HepG2 (cell line): Measurements from ENCODE around the gene METTL23. TPM values are rescaled to one million over a fixed set of nuclear protein-coding genes. Genes with fewer than 3 reads are reported as not detected.
A peak's percentile ranks its signal among the peaks of the same experiment; 100 is the strongest.

Experiments
- ATF4 ChIP-seq, 2 experiments: fragments of 450-650 bp in 1 of 2; sonication (generic) in 1 of 2; formaldehyde crosslinking; IDR thresholded peaks; 2 replicates each; pipeline versions ENCODE4 v1.5.0 to v1.8.0; 2020 to 2022; ENCODE audit warnings: mild to moderate bottlenecking in 1 of 2, missing genetic modification reagents in 1 of 2
- GATAD2A ChIP-seq: IDR thresholded peaks from 2 replicates; pipeline ENCODE4 v1.6.1; 2016
- IKZF5 ChIP-seq: IDR thresholded peaks from 2 replicates; pipeline ENCODE4 v1.6.1; 2018; ENCODE audit warnings: missing genetic modification reagents, mild to moderate bottlenecking, missing compliant biosample characterization
- MATR3 ChIP-seq: sonication (generic); formaldehyde crosslinking; IDR thresholded peaks from 2 replicates; pipeline ENCODE4 v1.4.0; 2020; ENCODE audit warnings: missing genetic modification reagents
- RAD21 ChIP-seq: fragments of 450-650 bp; formaldehyde crosslinking; IDR thresholded peaks from 2 replicates; pipeline ENCODE4 v1.5.0; 2020; ENCODE audit warnings: mild to moderate bottlenecking
- RNF2 ChIP-seq: fragments of 450-650 bp; conservative IDR thresholded peaks from 2 replicates; pipeline ENCODE4 v1.6.1; 2016; ENCODE audit warnings: low read depth
- SNAPC5 ChIP-seq: sonication (generic); formaldehyde crosslinking; IDR thresholded peaks from 2 replicates; pipeline ENCODE4 v1.8.1; 2023; ENCODE audit warnings: mild to moderate bottlenecking, missing genetic modification reagents, borderline replicate concordance
- ZBTB20 ChIP-seq: sonication (generic); formaldehyde crosslinking; IDR thresholded peaks from 2 replicates; pipeline ENCODE4 v1.8.1; 2023; ENCODE audit warnings: missing genetic modification reagents, low read depth, mild to moderate bottlenecking, borderline replicate concordance
- ZNF251 ChIP-seq: sonication (generic); formaldehyde crosslinking; IDR thresholded peaks from 2 replicates; pipeline ENCODE4 v1.9.0; 2021; ENCODE audit warnings: mild to moderate bottlenecking, missing genetic modification reagents
- ZNF543 ChIP-seq: sonication (generic); formaldehyde crosslinking; IDR thresholded peaks from 2 replicates; pipeline ENCODE4 v1.4.0; 2020; ENCODE audit warnings: mild to moderate bottlenecking, missing genetic modification reagents
- ZNF549 ChIP-seq: sonication (generic); formaldehyde crosslinking; IDR thresholded peaks from 2 replicates; pipeline ENCODE4 v1.5.0; 2020; ENCODE audit warnings: missing genetic modification reagents
- ZZZ3 ChIP-seq: sonication (generic); formaldehyde crosslinking; IDR thresholded peaks from 2 replicates; pipeline ENCODE4 v1.4.0; 2020; ENCODE audit warnings: missing genetic modification reagents, mild to moderate bottlenecking, borderline replicate concordance
- polyA plus RNA-seq, 8 experiments: library from polyadenylated mRNA; depleted of rRNA in 3 of 8; stranded (reverse) in 7 of 8; unstranded in 1 of 8; fragments of >200 nt; fragmentation: Illumina TruSeq in 4 of 8; extraction: Trizol in 4 of 8; gene quantifications; 2 replicates each; pipeline versions ENCODE4 v1.2.1 to v1.2.3, GENCODE V29; 2011 to 2016; ENCODE audit warnings: low read depth in 4 of 8, missing spikeins in 1 of 8, mixed read lengths in 1 of 8; ENCODE audit not compliant: insufficient read depth in 1 of 8
- total RNA-seq, 5 experiments: library from RNA; depleted of rRNA; stranded (reverse); fragments of >200 nt; fragmentation: Illumina TruSeq; extraction: Trizol; gene quantifications; 2 replicates each; pipeline ENCODE4 v1.2.3, GENCODE V29; 2016; ENCODE audit warnings: low read depth in 1 of 5
- TF ChIP-seq, protein P1 (sequence below): sonication (generic); formaldehyde crosslinking; IDR thresholded peaks from 2 replicates; pipeline ENCODE4 v1.8.1; 2023; ENCODE audit warnings: mild to moderate bottlenecking, missing genetic modification reagents
- TF ChIP-seq, protein P2 (sequence below): sonication (generic); formaldehyde crosslinking; IDR thresholded peaks from 2 replicates; pipeline ENCODE4 v1.4.0; 2020; ENCODE audit warnings: missing genetic modification reagents, borderline replicate concordance
- TF ChIP-seq, protein P3 (sequence below): sonication (generic); formaldehyde crosslinking; IDR thresholded peaks from 2 replicates; pipeline ENCODE4 v1.4.0; 2020; ENCODE audit warnings: missing genetic modification reagents, low read depth, mild to moderate bottlenecking, borderline replicate concordance
- TF ChIP-seq, protein P4 (sequence below): sonication (generic); formaldehyde crosslinking; IDR thresholded peaks from 2 replicates; pipeline ENCODE4 v1.9.0; 2022; ENCODE audit warnings: low read depth, missing genetic modification reagents
- TF ChIP-seq, protein P5 (sequence below), 2 experiments: sonication (generic) in 1 of 2; formaldehyde crosslinking in 1 of 2; IDR thresholded peaks; 2 replicates each; pipeline versions ENCODE4 v1.5.1 to v1.6.1; 2011 to 2020; ENCODE audit warnings: borderline replicate concordance in 1 of 2, low read depth in 1 of 2, low read length in 1 of 2, mild to moderate bottlenecking in 1 of 2, missing genetic modification reagents in 1 of 2, moderate library complexity in 1 of 2

METTL23 gene
- total and polyA plus RNA-seq, 2 of the 13 experiments (the other 11 are each of a cell fraction or from before 2014, with no cell fraction given), result 39.9 to 104 TPM

DNA sequence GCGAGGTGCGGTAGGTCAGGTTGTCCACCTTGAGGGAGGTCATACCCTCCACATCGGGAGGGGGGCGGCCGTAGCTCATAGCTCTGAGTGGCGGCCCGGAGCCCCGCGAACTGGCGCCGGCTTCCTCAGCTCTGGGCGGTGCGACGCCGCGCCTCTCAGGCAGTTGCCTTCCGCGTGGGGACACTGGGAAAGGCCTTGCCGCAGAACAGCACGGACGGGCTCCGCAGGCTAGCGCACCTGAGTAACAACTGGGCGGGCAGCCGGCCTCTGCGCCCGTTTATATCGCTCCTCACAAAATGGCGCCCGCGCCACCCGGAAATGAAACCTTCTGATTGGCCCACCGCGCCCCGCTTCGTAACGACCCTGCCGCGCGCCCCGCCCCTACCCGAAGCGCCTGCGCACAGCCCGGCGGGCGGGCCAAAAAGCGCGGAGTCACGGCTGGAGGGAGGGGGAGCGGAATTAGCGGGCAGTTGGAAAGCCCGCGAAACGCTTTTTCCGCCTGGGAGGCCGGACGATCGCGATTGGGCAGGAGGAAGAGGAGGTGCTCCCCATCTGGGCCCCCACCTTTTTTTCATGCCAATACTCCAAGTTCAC is 10.5 kb downstream of the METTL23 start, which contains the start of gene SRSF2 (continued):
- no peak for TF ChIP-seq SNAPC5
- no peak for TF ChIP-seq MATR3 (CRISPR knock-in tag)
- peak; percentile 63 for TF ChIP-seq RAD21 (CRISPR knock-in tag)
- 0 out of 2 replicates have a peak, but pooled peaks have one; percentile 65 for TF ChIP-seq ZZZ3
- TF ChIP-seq, protein P1, sequence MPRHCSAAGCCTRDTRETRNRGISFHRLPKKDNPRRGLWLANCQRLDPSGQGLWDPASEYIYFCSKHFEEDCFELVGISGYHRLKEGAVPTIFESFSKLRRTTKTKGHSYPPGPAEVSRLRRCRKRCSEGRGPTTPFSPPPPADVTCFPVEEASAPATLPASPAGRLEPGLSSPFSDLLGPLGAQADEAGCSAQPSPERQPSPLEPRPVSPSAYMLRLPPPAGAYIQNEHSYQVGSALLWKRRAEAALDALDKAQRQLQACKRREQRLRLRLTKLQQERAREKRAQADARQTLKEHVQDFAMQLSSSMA (CRISPR knock-in tag), result peak; percentile 91
- TF ChIP-seq ZBTB20 (CRISPR knock-in tag), result peak; percentile 66
- TF ChIP-seq ATF4 (CRISPR knock-in tag; IDR thresholded peaks at IDR 0.05), result peak in 1 of 2 experiments; percentile 76; a peak in 2 of 4 replicates
- TF ChIP-seq, protein P2, sequence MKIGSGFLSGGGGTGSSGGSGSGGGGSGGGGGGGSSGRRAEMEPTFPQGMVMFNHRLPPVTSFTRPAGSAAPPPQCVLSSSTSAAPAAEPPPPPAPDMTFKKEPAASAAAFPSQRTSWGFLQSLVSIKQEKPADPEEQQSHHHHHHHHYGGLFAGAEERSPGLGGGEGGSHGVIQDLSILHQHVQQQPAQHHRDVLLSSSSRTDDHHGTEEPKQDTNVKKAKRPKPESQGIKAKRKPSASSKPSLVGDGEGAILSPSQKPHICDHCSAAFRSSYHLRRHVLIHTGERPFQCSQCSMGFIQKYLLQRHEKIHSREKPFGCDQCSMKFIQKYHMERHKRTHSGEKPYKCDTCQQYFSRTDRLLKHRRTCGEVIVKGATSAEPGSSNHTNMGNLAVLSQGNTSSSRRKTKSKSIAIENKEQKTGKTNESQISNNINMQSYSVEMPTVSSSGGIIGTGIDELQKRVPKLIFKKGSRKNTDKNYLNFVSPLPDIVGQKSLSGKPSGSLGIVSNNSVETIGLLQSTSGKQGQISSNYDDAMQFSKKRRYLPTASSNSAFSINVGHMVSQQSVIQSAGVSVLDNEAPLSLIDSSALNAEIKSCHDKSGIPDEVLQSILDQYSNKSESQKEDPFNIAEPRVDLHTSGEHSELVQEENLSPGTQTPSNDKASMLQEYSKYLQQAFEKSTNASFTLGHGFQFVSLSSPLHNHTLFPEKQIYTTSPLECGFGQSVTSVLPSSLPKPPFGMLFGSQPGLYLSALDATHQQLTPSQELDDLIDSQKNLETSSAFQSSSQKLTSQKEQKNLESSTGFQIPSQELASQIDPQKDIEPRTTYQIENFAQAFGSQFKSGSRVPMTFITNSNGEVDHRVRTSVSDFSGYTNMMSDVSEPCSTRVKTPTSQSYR, result no peak
- peak; percentile 88; the same call in 1 of the 2 replicates for TF ChIP-seq ZNF549 (CRISPR knock-in tag)
- peak; percentile 92 for TF ChIP-seq IKZF5 (CRISPR knock-in tag)
- peak; percentile 60 for TF ChIP-seq GATAD2A (CRISPR knock-in tag)
- TF ChIP-seq ZNF251 (CRISPR knock-in tag), result no peak
- TF ChIP-seq, protein P3, sequence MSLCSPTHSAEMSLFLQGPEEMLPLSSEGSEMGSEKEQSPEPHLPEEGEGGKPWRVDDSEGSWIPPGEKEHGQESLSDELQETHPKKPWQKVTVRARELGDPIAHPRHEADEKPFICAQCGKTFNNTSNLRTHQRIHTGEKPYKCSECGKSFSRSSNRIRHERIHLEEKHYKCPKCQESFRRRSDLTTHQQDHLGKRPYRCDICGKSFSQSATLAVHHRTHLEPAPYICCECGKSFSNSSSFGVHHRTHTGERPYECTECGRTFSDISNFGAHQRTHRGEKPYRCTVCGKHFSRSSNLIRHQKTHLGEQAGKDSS, result no peak; the same call in 1 of the 2 replicates
- peak; percentile 67; the same call in 1 of the 2 replicates for TF ChIP-seq ZNF543 (CRISPR knock-in tag)
- peak; percentile 41; the same call in 1 of the 2 replicates for TF ChIP-seq RNF2
- TF ChIP-seq, protein P4, sequence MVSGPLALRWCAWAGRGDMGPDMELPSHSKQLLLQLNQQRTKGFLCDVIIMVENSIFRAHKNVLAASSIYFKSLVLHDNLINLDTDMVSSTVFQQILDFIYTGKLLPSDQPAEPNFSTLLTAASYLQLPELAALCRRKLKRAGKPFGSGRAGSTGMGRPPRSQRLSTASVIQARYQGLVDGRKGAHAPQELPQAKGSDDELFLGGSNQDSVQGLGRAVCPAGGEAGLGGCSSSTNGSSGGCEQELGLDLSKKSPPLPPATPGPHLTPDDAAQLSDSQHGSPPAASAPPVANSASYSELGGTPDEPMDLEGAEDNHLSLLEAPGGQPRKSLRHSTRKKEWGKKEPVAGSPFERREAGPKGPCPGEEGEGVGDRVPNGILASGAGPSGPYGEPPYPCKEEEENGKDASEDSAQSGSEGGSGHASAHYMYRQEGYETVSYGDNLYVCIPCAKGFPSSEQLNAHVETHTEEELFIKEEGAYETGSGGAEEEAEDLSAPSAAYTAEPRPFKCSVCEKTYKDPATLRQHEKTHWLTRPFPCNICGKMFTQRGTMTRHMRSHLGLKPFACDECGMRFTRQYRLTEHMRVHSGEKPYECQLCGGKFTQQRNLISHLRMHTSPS (CRISPR knock-in tag), result peak; percentile 60
- TF ChIP-seq, protein P5, sequence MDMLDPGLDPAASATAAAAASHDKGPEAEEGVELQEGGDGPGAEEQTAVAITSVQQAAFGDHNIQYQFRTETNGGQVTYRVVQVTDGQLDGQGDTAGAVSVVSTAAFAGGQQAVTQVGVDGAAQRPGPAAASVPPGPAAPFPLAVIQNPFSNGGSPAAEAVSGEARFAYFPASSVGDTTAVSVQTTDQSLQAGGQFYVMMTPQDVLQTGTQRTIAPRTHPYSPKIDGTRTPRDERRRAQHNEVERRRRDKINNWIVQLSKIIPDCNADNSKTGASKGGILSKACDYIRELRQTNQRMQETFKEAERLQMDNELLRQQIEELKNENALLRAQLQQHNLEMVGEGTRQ (IDR thresholded peaks at IDR 0.05; ENCODE audit: low read depth, low read length), result no peak
- TF ChIP-seq, protein P5 (CRISPR knock-in tag; IDR thresholded peaks at IDR 0.05; ENCODE audit: borderline replicate concordance), result no peak
